ENCODE results near the gene ABCC11. TPM values are rescaled to one million over a fixed set of nuclear protein-coding genes. Genes with fewer than 3 reads are reported as not detected.

ABCC11 gene
- total and polyA plus RNA-seq, 2 of the 13 experiments (the other 11 are each of a cell fraction or from before 2014, with no cell fraction given), result 1.0 to 1.4 TPM

DNA sequence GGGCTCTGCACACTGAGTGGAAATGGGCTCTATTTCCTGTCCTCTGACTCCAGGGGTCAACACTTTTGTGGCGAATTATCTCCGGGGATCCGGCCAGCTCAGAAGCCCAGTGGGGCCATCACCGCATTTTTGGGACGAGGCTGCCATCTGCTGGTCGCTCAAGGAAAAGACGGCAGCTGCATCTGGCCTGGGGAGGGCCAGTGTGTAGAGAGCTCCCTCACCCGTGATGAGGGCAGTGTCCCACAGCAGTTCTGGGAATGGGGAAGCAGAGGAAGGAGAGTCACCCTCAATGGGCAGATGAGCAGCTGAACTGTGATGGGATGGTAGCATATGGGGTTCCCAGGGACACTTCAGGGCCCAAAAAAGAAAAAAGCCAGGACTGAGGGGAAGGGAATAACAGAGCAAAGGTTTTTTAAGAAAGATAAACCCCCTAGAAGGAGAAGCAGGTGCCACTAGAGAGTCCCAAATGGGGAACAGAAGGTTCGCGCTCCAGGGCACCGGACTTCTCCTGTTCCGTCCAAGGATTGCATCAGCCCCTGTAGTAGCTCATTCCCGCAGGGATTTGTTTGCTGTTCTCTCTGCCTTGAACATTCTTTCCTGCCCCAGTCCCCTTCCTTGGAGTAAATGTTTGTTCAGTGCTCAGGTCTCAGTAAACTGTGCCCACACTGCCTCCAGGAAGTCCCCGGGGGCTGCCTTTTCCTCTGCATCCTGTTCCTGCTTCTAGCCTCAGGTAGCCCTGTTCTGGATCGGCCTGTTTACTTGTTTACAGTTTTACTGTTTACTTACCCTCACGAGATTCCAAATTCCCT, 82.2 kb downstream of the ABCC11 start (continued):
- TF ChIP-seq ZNF407 (CRISPR knock-in tag; IDR thresholded peaks at IDR 0.05; ENCODE audit: not compliant biosample characterization), result no peak
- TF ChIP-seq ZNF792 (CRISPR knock-in tag; IDR thresholded peaks at IDR 0.05), result peak; percentile 39; the same call in 1 of the 2 replicates
- TF ChIP-seq, protein P1, sequence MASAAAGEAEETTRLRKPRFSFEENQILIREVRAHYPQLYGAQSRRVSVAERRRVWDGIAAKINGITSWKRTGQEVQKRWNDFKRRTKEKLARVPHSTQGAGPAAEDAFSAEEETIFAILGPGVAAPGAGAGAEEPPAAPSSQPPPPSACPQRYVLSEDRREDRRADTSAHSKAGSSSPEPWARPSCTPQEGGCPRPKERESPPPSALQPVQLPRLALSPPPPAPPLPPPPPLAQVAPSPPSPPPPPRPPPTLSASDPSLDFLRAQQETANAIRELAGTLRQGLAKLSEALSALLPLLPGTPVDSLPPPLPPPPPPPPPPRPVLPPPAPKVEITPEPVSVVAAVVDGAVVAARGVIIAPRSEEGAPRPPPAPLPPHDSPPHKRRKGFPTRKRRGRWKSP (CRISPR knock-in tag; IDR thresholded peaks at IDR 0.05), result no peak
- TF ChIP-seq, protein P2, sequence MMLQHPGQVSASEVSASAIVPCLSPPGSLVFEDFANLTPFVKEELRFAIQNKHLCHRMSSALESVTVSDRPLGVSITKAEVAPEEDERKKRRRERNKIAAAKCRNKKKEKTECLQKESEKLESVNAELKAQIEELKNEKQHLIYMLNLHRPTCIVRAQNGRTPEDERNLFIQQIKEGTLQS (CRISPR knock-in tag; IDR thresholded peaks at IDR 0.05), result peak; percentile 94
- TF ChIP-seq MAZ (IDR thresholded peaks at IDR 0.05; ENCODE audit: borderline replicate concordance, low read depth, low read length), result peak; percentile 40
- TF ChIP-seq MAZ (CRISPR knock-in tag; IDR thresholded peaks at IDR 0.05; ENCODE audit: low read depth), result peak; percentile 42
- no peak; the same call in 1 of the 2 replicates for TF ChIP-seq ZNF879 (CRISPR knock-in tag; IDR thresholded peaks at IDR 0.05)
- no peak; the same call in 1 of the 2 replicates for TF ChIP-seq SIN3A (IDR thresholded peaks at IDR 0.05; ENCODE audit: borderline replicate concordance, low read depth, low read length)
- no peak; the same call in 1 of the 2 replicates for TF ChIP-seq ZNF780A (CRISPR knock-in tag; IDR thresholded peaks at IDR 0.05)
- TF ChIP-seq ZNF773 (CRISPR knock-in tag; IDR thresholded peaks at IDR 0.05; ENCODE audit: borderline replicate concordance), result no peak
- TF ChIP-seq FOSL1 (CRISPR knock-in tag; IDR thresholded peaks at IDR 0.05; ENCODE audit: borderline replicate concordance), result no peak
- no peak for TF ChIP-seq ZNF224 (CRISPR knock-in tag; IDR thresholded peaks at IDR 0.05)
- TF ChIP-seq HOXA5 (CRISPR knock-in tag; IDR thresholded peaks at IDR 0.05), result 0 out of 2 replicates have a peak, but pooled peaks have one; percentile 21
- no peak; the same call in 1 of the 2 replicates for TF ChIP-seq EHMT2 (IDR thresholded peaks at IDR 0.05; ENCODE audit: borderline replicate concordance, low read depth, low read length)
- TF ChIP-seq ZSCAN31 (CRISPR knock-in tag; IDR thresholded peaks at IDR 0.05; ENCODE audit: low read depth), result no peak; the same call in none of the 2 replicates
- no peak for TF ChIP-seq ZNF784 (CRISPR knock-in tag; IDR thresholded peaks at IDR 0.05; ENCODE audit: borderline replicate concordance)
- no peak; the same call in 1 of the 2 replicates for TF ChIP-seq ZNF749 (CRISPR knock-in tag; IDR thresholded peaks at IDR 0.05; ENCODE audit: borderline replicate concordance)
- TF ChIP-seq WIZ (CRISPR knock-in tag; IDR thresholded peaks at IDR 0.05), result no peak
- TF ChIP-seq SKI (IDR thresholded peaks at IDR 0.05; ENCODE audit: partially characterized antibody), result no peak

All from HepG2 (cell line).